GM06990 (cell line): ENCODE measurements around the gene RAD50.
"Not testable (repeated sequence)": the region's sequence is repeated elsewhere in the genome, so short reads cannot be mapped to it uniquely, and the experiment has no call there.

Experiments used
- DNase-seq: peaks from one replicate; pipeline ENCODE4 v3.0.0-alpha.2; 2011; ENCODE audit not compliant: insufficient read length; ENCODE audit errors: extremely low read depth
- H3K27me3 ChIP-seq: replicated peaks from 2 replicates; pipeline ENCODE4 v1.6.0; 2011; ENCODE audit warnings: low read length; ENCODE audit not compliant: control insufficient read depth, insufficient read depth
- H3K36me3 ChIP-seq: 2 replicates; pipeline ENCODE4 v1.5.1; 2011; ENCODE audit warnings: low read length; ENCODE audit not compliant: control insufficient read depth, insufficient read depth
- H3K4me3 ChIP-seq: replicated peaks from 2 replicates; pipeline ENCODE4 v1.5.1; 2011; ENCODE audit warnings: low read depth, mild to moderate bottlenecking, control low read depth, low read length
- CTCF ChIP-seq: IDR thresholded peaks from 2 replicates; pipeline ENCODE4 v1.5.1; 2011; ENCODE audit warnings: low read length, control low read depth, mild to moderate bottlenecking, inconsistent platforms; ENCODE audit not compliant: insufficient read depth, poor library complexity, severe bottlenecking

Gene RAD50

GRCh38 chr5:132556763-132557477 is at the start of gene RAD50:
RAD50 (plus strand) TSS chr5:132556977; CDS start chr5:132557325, 348 bp downstream.
- no peak for TF ChIP-seq CTCF
- no peaks in the 10 kb centered on the region for H3K27me3 ChIP-seq
- peak; percentile 97 for DNase-seq

GRCh38 chr5:132510076-132510475 is 46.7 kb upstream of the RAD50 start:
- H3K27me3 ChIP-seq = no peaks in the 10 kb centered on the region
- H3K36me3 ChIP-seq = no peaks in the 10 kb centered on the region
- H3K4me3 ChIP-seq = no peak overlapping the region
- TF ChIP-seq CTCF = no peak
- no peak for DNase-seq

More at GRCh38 chr5:132556763-132557477, at the start of gene RAD50:
- Histone ChIP-seq H3K4me3 (peak within 1 kb of the TSS; percentile 86), H3K36me3 (peaks cover 2% of the 10 kb centered on the region)

GRCh38 chr5:132513618-132514336 is 43.0 kb upstream of the RAD50 start:
- H3K4me3 ChIP-seq, DNase-seq, H3K36me3 ChIP-seq, H3K27me3 ChIP-seq: not testable (repeated sequence)

- not testable (repeated sequence) for H3K36me3 ChIP-seq, DNase-seq, H3K4me3 ChIP-seq, H3K27me3 ChIP-seq
Observed at GRCh38 chr5:132522067-132522466, 34.7 kb upstream of the RAD50 start.

GRCh38 chr5:132524877-132525276 is 31.9 kb upstream of the RAD50 start:
- not testable (repeated sequence) for DNase-seq, H3K36me3 ChIP-seq, H3K4me3 ChIP-seq, H3K27me3 ChIP-seq

- no peak for TF ChIP-seq CTCF
- Histone ChIP-seq H3K4me3 (no peak overlapping the region), H3K27me3 (no peaks in the 10 kb centered on the region), H3K36me3 (no peaks in the 10 kb centered on the region)
- DNase-seq = peak; percentile 75
Observed at GRCh38 chr5:132525299-132525724, 31.5 kb upstream of the RAD50 start.

GRCh38 chr5:132526290-132526973 is 30.3 kb upstream of the RAD50 start:
- DNase-seq = peak; percentile 67
- Histone ChIP-seq H3K4me3 (no peak overlapping the region), H3K27me3 (no peaks in the 10 kb centered on the region), H3K36me3 (no peaks in the 10 kb centered on the region)
- TF ChIP-seq CTCF = peak; percentile 85
